T-helper 2 cell (primary cell): ENCODE data around the gene DGCR8.
A peak's percentile ranks its signal among the peaks of the same experiment; 100 is the strongest.

Experiments used
- DNase-seq, 5 experiments: peaks; one replicate each; pipeline versions ENCODE4 v3.0.0 to v3.0.0-alpha.2; 2012 to 2022

Gene DGCR8

GRCh38 chr22:20090730-20091240 lies 10.7 kb downstream of the DGCR8 start:
- peak in 1 of 5 experiments; percentile 21 for DNase-seq

GRCh38 chr22:20091690-20092476 lies 11.8 kb downstream of the DGCR8 start:
- DNase-seq: peak in 2 of 5 experiments; percentile 37 to 67

DNA sequence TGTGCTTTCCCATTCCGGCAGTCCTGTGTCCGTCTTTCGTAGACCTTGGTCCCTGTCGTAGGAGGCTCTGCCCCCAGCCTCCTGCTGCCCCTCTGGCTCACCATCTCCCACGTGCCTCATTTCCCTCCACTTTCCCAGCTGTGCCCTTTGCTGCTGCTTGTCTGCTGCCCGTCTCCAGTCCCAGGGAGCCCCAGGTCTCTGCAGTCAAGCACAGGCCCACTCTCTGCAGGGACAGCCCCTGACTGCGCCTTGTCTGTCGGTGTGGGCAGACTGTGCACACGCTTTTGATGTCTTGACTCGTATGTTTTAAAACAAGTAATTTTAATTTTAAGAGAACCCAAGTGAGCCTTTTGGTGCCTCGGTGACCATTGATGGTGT lies 12.4 kb downstream of the DGCR8 start:
- no peak for DNase-seq

- DNase-seq: no peak
These were observed 13.6 kb downstream of the DGCR8 start for GRCh38 chr22:20093418-20094196.

- DNase-seq: no peak
These were observed 14.3 kb downstream of the DGCR8 start for GRCh38 chr22:20094197-20094807.

GRCh38 chr22:20095521-20095920 lies 15.5 kb downstream of the DGCR8 start:
- peak in 1 of 5 experiments; percentile 19 for DNase-seq

DNA sequence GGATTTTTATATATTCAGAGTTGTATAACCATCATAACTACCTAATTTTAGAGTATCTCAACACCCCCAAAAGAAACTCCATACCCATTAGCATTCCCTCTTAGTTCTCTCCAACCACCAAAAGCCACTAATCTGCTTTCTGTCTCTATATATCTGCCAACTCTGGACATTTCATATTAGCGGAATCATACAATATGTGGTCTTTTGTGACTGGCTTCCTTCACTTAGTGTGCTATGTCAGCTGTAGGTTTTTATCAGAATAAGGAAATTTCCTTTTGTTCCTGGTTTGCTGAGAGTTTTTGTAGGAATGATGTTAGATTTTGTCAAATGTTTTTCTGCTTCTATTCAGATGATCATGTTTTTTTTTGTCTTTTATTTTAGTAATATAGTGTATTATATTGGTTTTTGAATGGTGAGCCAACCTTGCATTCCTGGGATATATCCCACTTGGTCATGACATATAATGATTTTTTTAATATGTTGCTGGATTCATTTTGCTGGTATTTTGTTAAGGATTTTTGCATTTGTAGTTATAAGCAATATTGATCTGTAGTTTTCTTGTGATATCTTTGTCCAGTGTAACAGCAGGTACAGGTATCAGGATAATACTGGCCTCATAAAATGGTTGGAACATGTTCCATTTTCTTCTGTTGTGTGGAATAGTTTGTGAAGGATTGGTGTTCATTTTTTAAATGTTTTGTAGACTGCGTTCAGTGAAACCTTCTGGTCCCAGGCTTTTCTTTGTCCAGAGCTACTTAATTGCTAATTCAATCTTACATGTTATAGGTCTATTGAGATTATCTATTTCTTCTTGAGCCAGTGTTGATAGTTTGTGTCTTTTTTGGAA lies 16.8 kb downstream of the DGCR8 start:
- DNase-seq: no peak

DNA sequence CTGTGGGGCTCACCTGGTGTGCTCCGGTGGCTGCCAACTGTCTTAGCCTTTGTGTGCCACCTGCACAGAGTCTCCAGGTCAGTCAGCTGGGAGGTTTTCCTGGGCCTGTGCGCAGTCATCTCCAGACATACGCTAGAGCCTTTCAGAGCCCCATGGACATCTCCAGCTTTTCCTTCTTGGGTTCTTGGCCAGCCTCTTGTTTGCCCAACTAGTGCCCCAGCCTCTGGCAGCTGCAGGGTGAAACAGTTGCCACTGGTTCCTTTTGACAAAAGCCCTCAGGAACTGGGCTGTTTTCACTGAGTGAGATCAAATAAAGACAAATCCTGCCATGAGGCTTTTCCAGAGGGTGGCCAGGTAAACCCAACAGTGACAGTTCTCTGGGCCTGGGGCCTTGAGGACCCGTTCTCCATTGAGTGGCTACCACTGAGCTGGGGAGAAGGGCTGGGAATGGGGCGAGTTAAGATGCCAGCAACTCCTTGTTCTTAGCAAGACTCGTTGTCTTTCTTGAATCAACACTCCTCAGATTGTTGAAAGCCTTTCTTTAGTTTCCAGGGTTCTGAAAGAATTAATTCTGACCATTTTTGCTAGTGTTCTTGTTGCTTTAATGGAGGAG lies 19.2 kb downstream of the DGCR8 start:
- DNase-seq: no peak

DNA sequence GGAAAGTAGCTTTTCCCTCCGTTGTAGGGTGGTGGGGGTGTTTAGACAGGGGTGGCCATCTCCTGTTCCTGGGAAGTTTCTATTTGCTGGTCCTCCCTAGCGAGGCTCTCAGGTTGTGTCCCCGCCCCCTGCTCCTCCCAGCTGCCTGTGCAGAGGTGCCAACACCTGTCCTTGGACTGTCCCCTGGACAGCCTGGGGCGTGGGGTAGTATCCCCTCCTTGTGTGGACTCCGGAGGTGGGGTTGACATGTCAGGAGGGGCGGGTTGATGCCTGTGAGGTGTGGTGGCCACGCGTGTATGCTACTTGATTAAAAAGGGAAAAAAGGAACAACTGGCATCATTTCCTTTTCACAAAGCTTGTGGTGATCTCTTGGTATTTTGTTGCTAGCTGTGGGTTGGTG lies 21.6 kb downstream of the DGCR8 start:
- no peak for DNase-seq

GRCh38 chr22:20102203-20102780 lies 22.3 kb downstream of the DGCR8 start:
- no peak for DNase-seq

- DNase-seq: no peak
These were observed 25.6 kb downstream of the DGCR8 start for GRCh38 chr22:20105456-20106204.

DNA sequence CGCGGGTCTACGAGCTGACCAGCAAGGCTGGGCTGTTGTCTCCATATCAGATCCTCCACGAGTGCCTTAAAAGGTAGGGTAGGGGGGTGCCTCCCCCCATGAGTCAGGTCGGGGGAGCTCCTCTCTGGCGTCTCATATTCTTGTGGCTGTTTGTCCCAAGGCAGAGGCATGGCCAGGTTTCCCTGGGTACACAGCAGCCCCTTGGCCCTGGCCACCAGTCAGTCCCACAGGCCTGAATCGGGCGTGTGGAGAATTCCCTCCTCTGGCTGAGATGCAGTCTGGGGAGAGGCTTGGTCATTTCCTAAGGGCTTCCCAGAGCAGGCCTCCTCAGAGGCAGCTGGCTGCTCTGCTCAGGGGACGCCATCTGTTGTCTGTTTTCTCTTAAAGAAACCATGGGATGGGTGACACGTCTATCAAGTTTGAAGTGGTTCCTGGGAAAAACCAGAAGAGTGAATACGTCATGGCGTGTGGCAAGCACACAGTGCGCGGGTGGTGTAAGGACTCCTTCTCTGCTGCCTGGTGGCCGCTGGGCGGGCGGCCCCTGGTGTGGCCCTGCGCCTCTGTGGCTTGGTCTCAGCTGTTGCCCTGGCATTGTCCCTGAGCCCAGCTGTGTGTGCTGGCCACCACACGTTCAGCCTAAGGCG lies 26.3 kb downstream of the DGCR8 start:
- DNase-seq: no peak

DNA sequence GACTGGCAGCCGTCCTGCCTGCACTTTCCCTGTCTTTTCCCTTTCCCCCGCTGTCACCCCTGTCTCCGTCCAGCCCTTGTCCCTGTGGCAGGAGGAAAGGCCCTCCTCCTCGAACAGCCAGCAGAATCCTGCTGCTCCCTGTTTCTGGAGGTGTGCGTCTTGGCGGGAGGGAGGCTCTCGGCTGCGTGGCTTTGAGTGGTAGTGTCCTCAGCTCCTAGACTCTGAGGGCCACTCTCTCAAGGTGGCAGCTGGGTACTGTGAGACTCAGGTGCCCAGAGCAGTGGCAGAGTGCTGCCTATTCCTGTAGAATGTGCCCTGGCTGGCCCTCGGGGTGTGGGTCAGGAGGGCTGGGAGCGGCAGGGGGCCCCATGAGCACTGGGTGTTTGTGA lies 26.8 kb downstream of the DGCR8 start:
- DNase-seq: no peak

DNA sequence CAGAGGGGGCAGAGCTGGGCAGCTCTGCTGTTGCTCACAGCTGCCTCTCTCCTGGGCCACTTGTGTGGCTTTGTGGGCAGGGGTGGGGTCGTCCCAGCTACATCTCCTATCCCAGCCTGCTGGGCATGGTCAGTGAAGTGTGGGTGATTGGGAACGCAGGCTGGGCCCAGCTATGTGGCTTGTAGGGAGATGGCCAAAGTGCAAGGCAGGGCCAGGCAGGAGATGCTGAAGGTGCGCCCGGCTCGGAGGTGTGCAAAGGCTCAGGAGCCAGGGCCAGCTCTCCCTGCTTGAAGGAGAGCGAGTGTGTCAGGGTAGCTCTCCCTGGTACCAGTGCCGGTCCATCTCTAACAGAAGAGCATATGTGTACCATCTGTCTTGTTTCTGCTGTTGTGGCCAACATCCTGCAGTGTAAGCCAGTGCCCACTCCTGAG lies 27.4 kb downstream of the DGCR8 start:
- DNase-seq: no peak

DNA sequence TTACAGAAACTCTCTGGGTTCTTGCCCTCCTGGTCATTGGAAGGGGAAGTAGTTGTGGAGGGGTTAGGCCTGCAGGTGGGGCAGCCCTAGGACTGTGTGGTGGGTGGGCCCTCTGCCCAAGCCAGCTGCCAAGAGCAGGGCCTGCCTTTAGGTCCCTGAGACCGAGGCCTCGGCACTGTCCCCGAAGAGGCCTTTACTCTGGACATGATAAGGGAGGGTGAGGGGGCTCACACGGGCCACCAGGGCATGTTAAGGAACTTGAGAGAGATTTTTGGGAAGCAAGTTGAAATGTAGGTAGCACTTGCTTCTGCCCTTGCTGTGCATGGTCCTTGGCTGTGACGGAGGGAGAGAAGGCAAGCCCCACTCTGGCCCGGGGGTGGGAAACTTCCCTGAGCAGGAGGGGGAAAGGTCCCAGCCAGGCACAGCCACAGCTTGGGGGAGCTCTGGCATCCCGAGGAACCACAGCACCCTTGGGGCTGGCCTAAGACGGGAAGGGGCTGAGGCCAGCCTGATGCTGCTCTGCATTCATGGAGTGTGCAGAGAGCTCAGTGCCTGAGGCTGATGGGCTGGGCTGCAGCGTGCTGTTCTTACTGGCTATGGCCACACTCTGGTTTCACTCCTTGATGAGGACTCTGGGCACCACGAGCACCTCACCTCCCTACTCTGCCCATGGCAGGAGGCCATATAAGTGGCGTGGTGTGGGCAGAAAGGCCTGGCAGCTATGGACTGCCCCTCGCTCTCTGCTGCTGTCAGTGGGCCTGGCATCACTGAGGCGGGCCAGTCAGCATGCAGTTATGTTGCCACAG lies 28.1 kb downstream of the DGCR8 start:
- no peak for DNase-seq

DNA sequence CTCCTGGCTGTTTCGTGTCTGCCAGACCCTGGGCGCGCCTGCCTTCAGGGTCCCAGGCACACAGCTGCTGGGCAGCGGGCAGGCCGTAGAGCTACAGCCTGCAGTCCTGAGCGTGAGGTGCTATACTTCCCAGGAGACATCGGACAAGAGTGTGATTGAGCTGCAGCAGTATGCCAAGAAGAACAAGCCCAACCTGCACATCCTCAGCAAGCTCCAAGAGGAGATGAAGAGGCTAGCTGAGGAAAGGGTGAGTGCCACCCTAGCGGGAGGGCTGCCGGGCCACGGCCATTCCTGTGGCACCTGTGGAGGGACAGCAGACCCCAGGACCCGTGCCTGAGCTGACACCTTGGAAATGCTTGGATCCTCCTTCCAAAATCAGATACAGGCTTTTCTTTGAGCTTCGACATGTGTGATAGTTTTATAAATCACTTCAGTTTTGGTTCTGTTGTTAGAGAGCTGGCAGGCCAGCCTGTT lies 28.8 kb downstream of the DGCR8 start:
- no peak for DNase-seq

DNA sequence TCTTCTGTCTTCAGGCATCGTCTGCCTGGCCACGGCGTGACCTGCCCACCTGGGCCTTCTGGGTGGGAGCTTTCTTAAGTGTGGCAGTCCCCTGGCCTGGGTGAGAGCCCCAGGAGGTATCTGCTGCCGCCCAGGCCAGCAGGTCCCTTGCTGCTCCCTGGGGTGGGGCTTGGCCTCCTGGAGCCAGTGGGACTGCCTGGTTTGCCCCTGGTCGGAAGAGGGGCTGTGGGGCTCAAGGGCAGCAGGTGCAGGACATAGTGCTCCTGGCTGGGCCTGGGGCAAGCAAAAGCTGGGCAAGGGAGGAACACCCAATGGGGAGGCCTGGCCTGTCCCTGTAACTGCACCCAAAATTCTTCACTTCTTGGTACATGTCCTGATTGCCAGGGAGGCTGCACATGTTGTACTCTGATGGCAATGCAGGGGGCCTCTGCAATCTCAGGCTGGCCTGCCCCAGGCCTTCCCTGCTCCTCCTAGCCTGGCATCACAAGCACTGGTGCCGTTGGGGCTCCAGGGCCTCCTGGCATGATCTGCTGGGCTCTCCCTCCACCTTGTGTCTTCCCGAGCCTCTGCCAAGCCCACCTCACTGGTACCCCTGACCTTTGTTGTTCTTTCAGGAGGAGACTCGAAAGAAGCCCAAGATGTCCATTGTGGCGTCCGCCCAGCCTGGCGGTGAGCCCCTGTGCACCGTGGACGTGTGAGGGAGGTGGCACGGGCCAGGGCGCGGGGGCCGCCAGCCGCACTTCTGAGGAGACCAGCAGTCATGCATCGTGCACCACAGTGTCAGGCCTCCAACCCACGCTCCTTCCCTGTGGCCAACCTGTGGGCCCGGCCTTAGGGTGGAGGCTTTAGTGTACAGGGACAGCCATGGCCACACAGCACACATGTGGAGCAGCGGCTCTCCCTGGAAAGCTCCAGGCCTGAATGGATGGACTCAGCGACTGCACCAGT lies 29.6 kb downstream of the DGCR8 start:
- no peak for DNase-seq

DNA sequence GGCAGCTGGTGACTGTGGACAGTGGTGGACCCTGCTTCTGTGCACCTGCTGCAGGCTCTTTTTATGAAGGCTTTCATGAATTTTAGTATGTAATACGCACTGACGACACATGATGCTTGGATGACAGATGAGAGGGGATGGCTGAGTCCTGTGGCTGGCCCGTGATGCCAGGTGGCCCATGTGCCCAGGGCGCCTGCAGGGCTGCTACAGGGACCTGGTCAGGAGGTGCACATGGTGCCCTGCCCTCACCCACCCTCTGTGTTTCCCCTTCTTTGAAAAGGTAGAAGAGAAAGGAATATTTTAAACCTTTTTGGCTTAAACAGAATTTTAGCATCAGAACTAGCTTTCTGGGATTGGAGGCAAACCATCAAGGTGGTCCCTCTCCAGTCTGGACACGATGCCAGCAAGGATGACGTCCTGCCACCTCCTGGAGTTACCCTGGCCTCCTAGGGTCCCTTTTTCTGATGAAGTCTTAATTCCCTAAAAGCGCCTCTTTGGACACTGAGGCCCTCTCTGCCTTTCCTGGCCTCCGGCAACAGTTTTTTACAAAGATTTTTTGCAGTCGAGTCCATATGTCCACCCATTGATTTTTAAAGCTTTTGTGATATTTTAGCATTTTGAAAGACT lies 30.4 kb downstream of the DGCR8 start:
- DNase-seq: no peak
